CD4-positive, alpha-beta T cell (primary cell): ENCODE measurements around the gene DIP2C. TPM values are rescaled to one million over a fixed set of nuclear protein-coding genes. Genes with fewer than 3 reads are reported as not detected.
A peak's percentile ranks its signal among the peaks of the same experiment; 100 is the strongest.
"Not testable (repeated sequence)": the region's sequence is repeated elsewhere in the genome, so short reads cannot be mapped to it uniquely, and the experiment has no call there.

Experiments used
- ATAC-seq: fragments of 200-7000 bp; cut with Tn5 transposase; one replicate; pipeline ENCODE4 v1.10.0; 2022; ENCODE audit warnings: mild to moderate bottlenecking; ENCODE audit not compliant: poor library complexity
- CTCF ChIA-PET: fragments of 350-600 bp; sonication (Branson Sonifier 250); formaldehyde crosslinking; loops from one replicate; lab custom pipeline; 2021; ENCODE audit warnings: antibody characterized with exemption, inconsistent platforms; lab: Charles Lee
- POLR2A ChIA-PET: fragments of 350-600 bp; sonication (Branson Sonifier 250); formaldehyde crosslinking; loops from one replicate; lab custom pipeline; 2021; ENCODE audit warnings: antibody characterized with exemption, inconsistent platforms; lab: Charles Lee
- DNase-seq, 14 experiments: peaks; one replicate each; pipeline ENCODE4 v3.0.0-alpha.2; 2013 to 2020; ENCODE audit warnings: mixed read lengths in 2 of 14
- H3K27ac ChIP-seq, 2 donors: one replicate each; pipeline versions ENCODE4 v1.5.1 to v1.7.0; 2013; ENCODE audit warnings: low read length in 2 of 2, low read depth in 1 of 2, mild to moderate bottlenecking in 1 of 2
- H3K27me3 ChIP-seq, 2 experiments: 1 replicate in 1 of 2; 2 replicates in 1 of 2; pipeline versions ENCODE4 v1.6.1 to v1.7.0; 2013; ENCODE audit warnings: low read length in 2 of 2, control low read depth in 1 of 2, mild to moderate bottlenecking in 1 of 2, moderate library complexity in 1 of 2; ENCODE audit not compliant: insufficient read depth in 2 of 2, control insufficient read depth in 1 of 2
- H3K36me3 ChIP-seq: one replicate; pipeline ENCODE4 v1.6.1; 2013; ENCODE audit warnings: low read length, control low read depth; ENCODE audit not compliant: insufficient read depth
- H3K4me1 ChIP-seq: one replicate; pipeline ENCODE4 v1.6.1; 2013; ENCODE audit warnings: low read length, control low read depth; ENCODE audit not compliant: insufficient read depth
- H3K4me3 ChIP-seq: one replicate; pipeline ENCODE4 v1.5.1; 2013; ENCODE audit warnings: mild to moderate bottlenecking, low read length, moderate library complexity
- H3K9me3 ChIP-seq, 2 experiments: 1 replicate in 1 of 2; 2 replicates in 1 of 2; pipeline versions ENCODE4 v1.6.1 to v1.7.0; 2013; ENCODE audit warnings: low read length in 2 of 2, mild to moderate bottlenecking in 2 of 2, control low read depth in 1 of 2, moderate library complexity in 1 of 2; ENCODE audit not compliant: control insufficient read depth in 1 of 2, insufficient read depth in 1 of 2
- H3K27ac Mint-ChIP-seq: one replicate; pipeline ENCODE4 v1.8.0; 2020; ENCODE audit warnings: mixed read lengths
- H3K27me3 Mint-ChIP-seq: one replicate; pipeline ENCODE4 v1.8.0; 2021; ENCODE audit warnings: mixed read lengths
- H3K36me3 Mint-ChIP-seq: one replicate; pipeline ENCODE4 v1.8.0; 2021; ENCODE audit warnings: low read depth, mixed read lengths
- H3K4me1 Mint-ChIP-seq: one replicate; pipeline ENCODE4 v1.8.0; 2021; ENCODE audit warnings: low read depth, mixed read lengths
- H3K4me3 Mint-ChIP-seq: one replicate; pipeline ENCODE4 v1.8.0; 2020; ENCODE audit warnings: mild to moderate bottlenecking, mixed read lengths
- H3K9me3 Mint-ChIP-seq: one replicate; pipeline ENCODE4 v1.8.0; 2020; ENCODE audit warnings: mixed read lengths
- CTCF ChIP-seq: fragments of 200-600 bp; IDR thresholded peaks from one replicate; pipeline ENCODE4 v1.8.0; 2022; ENCODE audit warnings: antibody characterized with exemption, mild to moderate bottlenecking
- intact Hi-C, 2 experiments: fragments of 100-400 bp; cut with DNase I in 1 of 2; cut with micrococcal nuclease in 1 of 2; formaldehyde crosslinking; loops; one replicate each; pipeline versions ENCODE4 v1.15.1 to v1.9.0; 2023 to 2025; cut with DNase I, micrococcal nuclease
- total RNA-seq, 174 experiments: library from RNA in 2 of 174; stranded (reverse) in 2 of 174; gene quantifications; one replicate each; pipeline ENCODE4 v1.2.3 and lab custom pipeline; 2021 to 2026

DIP2C gene
- total RNA-seq, 2 experiments from 2014 or later = 4.1 TPM

DNA sequence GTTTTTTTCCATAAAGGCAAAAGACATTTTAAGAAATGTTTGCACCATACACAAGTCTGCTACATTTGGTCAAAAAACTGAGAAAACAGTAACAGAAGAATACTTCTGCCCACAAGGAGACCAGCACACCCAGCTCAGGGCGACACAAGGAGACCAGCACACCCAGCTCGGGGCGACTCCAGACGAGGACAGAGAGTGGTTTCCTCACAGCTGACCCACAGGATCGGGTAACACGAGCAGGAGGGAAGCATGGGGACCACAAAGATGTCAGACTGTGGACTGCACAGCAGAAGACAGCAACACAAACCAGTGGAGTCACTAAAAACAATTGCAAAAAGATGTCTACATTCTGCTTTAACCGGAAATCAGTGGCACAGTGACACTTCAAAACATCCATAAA lies 237.6 kb downstream of the DIP2C start:
- ATAC-seq (no peak), DNase-seq (no peak)
- Histone ChIP-seq H3K9me3 (no peaks in the 10 kb centered on the region), H3K27ac (peak overlapping the region in 1 of 2 donors; percentile 1), H3K36me3 (no peaks in the 10 kb centered on the region), H3K4me3 (no peak overlapping the region), H3K4me1 (peaks cover 66% of the 10 kb centered on the region), H3K27me3 (no peaks in the 10 kb centered on the region)
- intact Hi-C loops = loop anchor here in 1 of 2 experiments (1.0 to 2.0 kb wide), 2 partner anchors 17 to 18 kb away; no protein-coding TSS in a partner anchor
- Mint-ChIP-seq H3K9me3 (no peaks in the 10 kb centered on the region), H3K4me3 (peak overlapping the region; percentile 84), H3K4me1 (peaks cover 66% of the 10 kb centered on the region), H3K27ac (peak overlapping the region; percentile 93), H3K27me3 (no peaks in the 10 kb centered on the region), H3K36me3 (no peaks in the 10 kb centered on the region)
- TF ChIP-seq CTCF = no peak
- ChIA-PET POLR2A (interaction anchor here (1.0 to 2.6 kb wide), 9 partner anchors 12 to 122 kb away, joined by 3 to 33 read pairs (median 5); no protein-coding TSS in a partner anchor), CTCF (no interaction called here)

DNA sequence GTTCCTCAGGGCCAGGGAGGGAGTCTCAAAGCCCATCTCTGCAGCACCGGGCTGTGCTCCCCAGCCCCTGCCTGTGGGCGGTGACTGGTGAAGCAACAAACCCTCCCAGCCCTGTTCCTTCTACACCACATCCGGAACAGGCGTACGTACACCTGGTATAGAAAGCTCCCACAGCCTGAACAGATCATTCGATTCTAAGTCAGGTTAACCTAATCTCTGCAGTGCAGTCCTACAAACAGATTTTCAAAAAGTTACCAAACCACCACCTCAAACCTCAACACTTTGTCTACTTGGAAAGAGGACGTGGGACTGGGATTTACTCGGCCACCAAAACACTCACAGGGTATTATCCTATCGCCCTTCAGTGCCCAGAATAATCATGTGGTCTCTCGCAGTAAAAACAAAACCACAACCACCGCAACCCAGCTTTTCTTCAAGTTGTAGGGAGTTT lies 238.4 kb downstream of the DIP2C start:
- Histone ChIP-seq H3K4me1 (peaks cover 67% of the 10 kb centered on the region), H3K4me3 (peak overlapping the region; percentile 22), H3K9me3 (no peaks in the 10 kb centered on the region), H3K27ac (peak overlapping the region in 1 of 2 donors; percentile 2), H3K36me3 (no peaks in the 10 kb centered on the region), H3K27me3 (no peaks in the 10 kb centered on the region)
- peaks cover 65% of the 10 kb centered on the region for H3K4me1 Mint-ChIP-seq
- intact Hi-C loops = loop anchor here in 1 of 2 experiments (1.0 to 2.0 kb wide), 2 partner anchors 16 to 19 kb away; no protein-coding TSS in a partner anchor
- H3K9me3 Mint-ChIP-seq = no peaks in the 10 kb centered on the region
- no peaks in the 10 kb centered on the region for H3K27me3 Mint-ChIP-seq
- DNase-seq (peak; percentile 46 to 90 (median 65)), ATAC-seq (peak; percentile 98)
- no peaks in the 10 kb centered on the region for H3K36me3 Mint-ChIP-seq
- ChIA-PET CTCF (no interaction called here), POLR2A (interaction anchor here (0.8 to 2.6 kb wide), 15 partner anchors 9 to 315 kb away, joined by 3 to 33 read pairs (median 5); no protein-coding TSS in a partner anchor)
- peak overlapping the region; percentile 84 for H3K4me3 Mint-ChIP-seq
- TF ChIP-seq CTCF = no peak
- H3K27ac Mint-ChIP-seq = peak overlapping the region; percentile 93

- no peaks in the 10 kb centered on the region for H3K27me3 ChIP-seq
- ATAC-seq = no peak
- H3K4me1 ChIP-seq = peaks cover 72% of the 10 kb centered on the region
- intact Hi-C loops = loop anchor here in 1 of 2 experiments (2.0 kb wide), 1 partner anchor 16 kb away; no protein-coding TSS in a partner anchor
- Mint-ChIP-seq H3K36me3 (no peaks in the 10 kb centered on the region), H3K4me3 (peak overlapping the region; percentile 84), H3K27ac (peak overlapping the region; percentile 93), H3K27me3 (no peaks in the 10 kb centered on the region), H3K4me1 (peaks cover 65% of the 10 kb centered on the region), H3K9me3 (no peaks in the 10 kb centered on the region)
- peak overlapping the region; percentile 22 for H3K4me3 ChIP-seq
- H3K27ac ChIP-seq = peak overlapping the region in 1 of 2 donors; percentile 2
- ChIA-PET CTCF (no interaction called here), POLR2A (interaction anchor here (0.8 to 2.6 kb wide), 12 partner anchors 10 to 314 kb away, joined by 3 to 33 read pairs (median 5); no protein-coding TSS in a partner anchor)
- H3K9me3 ChIP-seq = no peaks in the 10 kb centered on the region
- TF ChIP-seq CTCF = no peak
- DNase-seq = peak in 1 of 14 experiments; percentile 11
- H3K36me3 ChIP-seq = no peaks in the 10 kb centered on the region
Observed at GRCh38 chr10:450463-450862, 239.0 kb downstream of the DIP2C start.

GRCh38 chr10:449331-449730 lies 240.1 kb downstream of the DIP2C start:
- H3K9me3 Mint-ChIP-seq, H3K27ac ChIP-seq, H3K4me3 ChIP-seq, H3K36me3 ChIP-seq, H3K36me3 Mint-ChIP-seq, H3K27me3 ChIP-seq, H3K27me3 Mint-ChIP-seq, CTCF ChIA-PET, ATAC-seq, POLR2A ChIA-PET, H3K9me3 ChIP-seq, DNase-seq, intact Hi-C loops: not testable (repeated sequence)
- H3K4me1 Mint-ChIP-seq = peaks cover 57% of the 10 kb centered on the region
- peaks cover 70% of the 10 kb centered on the region for H3K4me1 ChIP-seq
- peak overlapping the region; percentile 17 for H3K4me3 Mint-ChIP-seq
- H3K27ac Mint-ChIP-seq = peak overlapping the region; percentile 93
